LoVo (cell line): ENCODE data around the gene SCNN1B.
"Not testable (repeated sequence)": the region's sequence is repeated elsewhere in the genome, so short reads cannot be mapped to it uniquely, and the experiment has no call there.

Source experiments
- DNase-seq: peaks from one replicate; pipeline ENCODE4 v3.0.0-alpha.2; 2016; ENCODE audit warnings: low spot score

SCNN1B gene

DNA sequence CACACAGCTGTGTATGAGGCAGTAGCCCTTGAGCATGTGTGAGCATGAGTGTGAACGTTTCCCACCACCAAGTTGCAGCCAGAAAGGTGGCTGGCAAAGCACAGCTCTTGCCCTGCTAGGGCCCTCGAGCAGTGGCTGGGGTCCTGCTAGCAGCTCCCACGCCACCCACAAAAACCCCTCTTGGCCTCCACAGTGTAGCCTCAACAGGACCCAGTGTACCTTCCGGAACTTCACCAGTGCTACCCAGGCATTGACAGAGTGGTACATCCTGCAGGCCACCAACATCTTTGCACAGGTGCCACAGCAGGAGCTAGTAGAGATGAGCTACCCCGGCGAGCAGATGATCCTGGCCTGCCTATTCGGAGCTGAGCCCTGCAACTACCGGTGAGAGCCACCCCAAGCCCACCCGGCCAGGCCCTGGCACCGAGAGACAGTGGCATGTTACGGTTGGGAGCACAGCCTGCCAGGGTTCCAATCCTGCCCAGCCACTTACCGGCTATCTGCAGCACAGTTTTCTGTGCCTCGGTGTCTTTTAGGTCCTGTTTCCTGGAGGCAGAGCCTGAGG, 53.1 kb downstream of the SCNN1B start:
- no peak for DNase-seq

GRCh38 chr16:23356941-23357340, 54.8 kb downstream of the SCNN1B start:
- no peak for DNase-seq

DNA sequence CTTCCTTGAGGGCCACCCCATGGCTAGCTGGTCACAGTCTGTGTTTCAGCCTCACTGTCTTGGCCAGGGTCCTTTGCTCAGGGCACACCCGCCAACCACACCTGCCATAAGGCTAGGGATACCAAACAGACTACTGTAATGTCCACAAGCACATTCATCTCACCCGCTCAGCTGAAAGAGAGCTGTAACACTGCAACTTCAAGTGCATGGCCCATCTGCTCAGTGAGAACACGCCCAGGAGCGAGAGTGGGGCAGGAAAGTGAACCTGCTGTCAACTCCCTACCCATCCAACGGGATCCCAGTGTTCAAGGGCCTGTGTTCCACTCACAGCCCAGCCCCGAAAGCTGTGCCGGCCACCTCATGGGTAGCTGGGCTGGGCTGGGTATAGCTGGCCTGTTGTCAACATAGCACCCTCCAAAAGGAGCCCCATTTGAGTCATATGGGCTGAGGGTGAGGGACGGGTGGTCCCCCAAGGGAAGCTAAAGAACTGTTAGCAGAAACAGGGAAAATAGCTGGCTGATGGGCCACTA, 55.7 kb downstream of the SCNN1B start:
- DNase-seq = no peak

- no peak for DNase-seq
These were observed 57.1 kb downstream of the SCNN1B start for GRCh38 chr16:23359092-23359760.

- DNase-seq = peak; percentile 5
These were observed 60.6 kb downstream of the SCNN1B start for GRCh38 chr16:23362460-23363317.

GRCh38 chr16:23365602-23366240, 63.6 kb downstream of the SCNN1B start:
- DNase-seq = no peak

DNA sequence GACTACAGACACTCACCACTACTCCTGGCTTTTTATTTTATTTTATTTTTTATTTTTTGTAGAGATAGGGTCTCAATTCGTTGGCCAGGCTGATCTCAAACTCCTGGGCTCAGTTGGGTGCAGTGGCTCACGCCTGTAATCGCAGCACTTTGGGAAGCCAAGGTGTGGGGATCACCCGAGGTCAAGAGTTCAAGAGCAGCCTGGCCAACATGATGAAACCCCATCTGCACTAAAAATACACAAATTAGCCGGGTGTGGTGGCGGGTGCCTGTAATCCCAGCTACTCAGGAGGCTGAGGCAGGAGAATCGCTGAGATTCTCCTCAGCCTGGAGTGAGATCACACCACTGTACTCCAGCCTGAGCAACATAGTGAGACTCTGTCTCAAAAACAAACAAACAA, 64.2 kb downstream of the SCNN1B start:
- not testable (repeated sequence) for DNase-seq

- no peak for DNase-seq
These were observed 65.5 kb downstream of the SCNN1B start for GRCh38 chr16:23367564-23367963.

DNA sequence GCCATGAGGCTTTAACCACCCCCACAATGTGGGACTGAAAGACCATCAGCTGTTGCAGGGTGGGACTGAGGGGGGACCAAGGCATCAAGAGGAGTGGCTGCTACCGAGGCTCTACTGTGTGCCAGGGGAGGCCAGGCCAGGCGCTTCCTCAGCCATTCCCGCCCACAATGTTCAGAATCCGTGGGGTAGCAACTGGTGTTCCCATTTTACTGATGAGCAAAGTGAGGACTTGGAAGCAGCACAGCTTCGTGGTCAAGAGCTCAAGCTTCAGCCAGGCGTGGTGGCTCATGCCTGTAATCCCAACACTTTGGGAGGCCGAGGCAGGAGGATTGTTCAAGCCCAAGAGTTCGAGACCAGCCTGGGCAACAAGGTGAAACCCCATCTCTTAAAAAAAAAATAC, 65.9 kb downstream of the SCNN1B start:
- no peak for DNase-seq

GRCh38 chr16:23368469-23368868, 66.4 kb downstream of the SCNN1B start:
- DNase-seq = peak; percentile 41

DNA sequence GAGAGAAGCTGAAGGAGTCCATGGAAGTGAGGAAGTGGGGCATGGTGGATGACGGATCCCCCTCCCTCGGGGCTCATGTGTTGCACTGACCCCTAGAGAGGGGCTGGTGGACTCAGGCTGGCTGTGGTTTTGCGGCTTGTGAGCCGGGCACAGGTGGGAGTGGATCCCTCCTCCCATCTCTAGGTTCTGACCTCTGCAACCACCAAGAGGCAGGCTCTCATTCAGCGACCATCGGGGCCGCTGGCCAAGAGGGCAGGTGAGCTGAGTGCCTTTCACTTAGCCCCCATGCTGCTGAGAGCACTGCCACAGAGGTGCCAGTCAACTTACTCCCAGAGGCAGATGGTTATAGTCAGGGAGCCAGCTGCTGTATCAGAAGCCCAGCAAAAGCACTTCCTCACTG, 67.3 kb downstream of the SCNN1B start:
- DNase-seq = no peak

GRCh38 chr16:23371368-23371767, 69.3 kb downstream of the SCNN1B start:
- no peak for DNase-seq

- no peak for DNase-seq
These were observed 71.5 kb downstream of the SCNN1B start for GRCh38 chr16:23373436-23374219.

GRCh38 chr16:23374721-23375510, 72.8 kb downstream of the SCNN1B start:
- no peak for DNase-seq

GRCh38 chr16:23375643-23376042, 73.5 kb downstream of the SCNN1B start:
- DNase-seq = no peak

DNA sequence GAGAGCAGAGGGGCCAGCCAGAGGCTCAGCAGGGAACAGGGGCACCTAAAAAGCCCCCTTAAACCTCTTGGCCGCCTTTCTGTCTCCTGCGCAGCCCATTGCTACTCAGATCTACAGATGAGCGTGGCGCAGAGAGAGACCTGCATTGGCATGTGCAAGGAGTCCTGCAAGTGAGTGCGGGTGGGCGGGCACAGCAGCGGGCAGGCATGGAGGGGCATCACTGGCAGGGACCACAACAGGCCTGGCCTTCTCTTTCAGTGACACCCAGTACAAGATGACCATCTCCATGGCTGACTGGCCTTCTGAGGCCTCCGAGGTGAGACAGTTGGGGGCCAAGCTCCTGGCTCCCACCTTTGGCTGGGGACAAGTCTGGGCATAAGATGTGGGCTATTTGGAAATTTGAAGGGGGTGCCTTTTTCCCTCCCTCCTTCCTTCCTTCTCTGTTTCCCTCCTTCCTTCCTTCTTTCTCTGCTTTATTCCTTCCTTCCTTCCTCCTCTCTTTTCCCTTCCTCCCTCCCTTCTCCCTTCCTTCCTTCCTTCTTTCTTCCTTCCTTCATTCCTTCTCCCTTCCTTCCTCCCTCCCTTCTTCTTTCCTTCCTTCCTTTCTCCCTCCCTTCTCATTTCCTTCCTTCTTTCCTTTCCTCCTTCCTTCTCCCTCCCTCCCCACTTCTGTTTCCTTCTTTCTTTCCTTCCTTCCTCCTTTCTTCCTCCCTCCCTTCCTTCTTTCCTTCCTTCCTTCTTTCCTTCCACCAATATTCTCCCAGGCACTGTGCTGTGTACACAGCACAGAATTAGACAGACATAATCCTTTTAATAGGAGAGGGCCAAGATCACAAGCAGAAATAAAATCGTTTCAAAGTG, 75.2 kb downstream of the SCNN1B start:
- DNase-seq = no peak

DNA sequence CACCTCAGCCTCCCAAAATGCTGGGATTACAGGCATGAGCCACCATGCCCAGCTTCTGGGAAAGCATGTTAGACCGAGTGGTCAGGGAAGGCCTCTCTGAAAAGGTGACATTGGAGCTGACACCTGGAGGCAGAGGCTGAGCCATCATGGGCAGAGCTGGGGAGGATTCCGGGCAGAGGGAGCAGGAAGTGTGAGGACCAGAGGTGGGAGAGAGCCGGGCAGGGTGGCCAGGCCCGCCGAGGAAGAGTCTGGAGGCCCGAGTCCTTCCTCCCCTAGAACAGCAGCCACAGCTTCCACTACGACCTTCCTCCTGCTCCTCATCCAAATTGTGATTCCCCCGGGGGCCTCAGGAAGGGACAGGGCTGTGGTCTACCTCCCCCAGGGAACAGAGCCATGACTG, 76.2 kb downstream of the SCNN1B start:
- no peak for DNase-seq

DNA sequence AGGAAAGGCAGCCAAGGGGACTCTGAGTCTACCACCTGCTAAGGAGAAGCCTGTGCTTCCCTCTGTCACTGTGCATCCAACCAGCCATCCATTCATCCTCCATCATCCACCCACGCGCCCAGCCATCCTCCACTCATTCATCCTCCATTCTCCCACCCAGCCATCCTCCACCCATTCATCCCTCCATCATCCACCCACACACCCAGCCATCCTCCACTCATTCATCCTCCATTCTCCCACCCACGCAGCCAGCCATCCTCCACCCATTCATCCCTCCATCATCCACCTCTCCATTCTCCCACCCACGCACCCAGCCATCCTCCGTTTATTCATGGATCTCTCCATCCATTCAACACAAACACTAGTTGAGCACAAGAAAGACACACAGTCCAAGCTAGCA, 76.8 kb downstream of the SCNN1B start:
- DNase-seq = no peak

GRCh38 chr16:23379707-23380106, 77.6 kb downstream of the SCNN1B start:
- DNase-seq = no peak

- no peak for DNase-seq
These were observed 78.4 kb downstream of the SCNN1B start for GRCh38 chr16:23380501-23380951.
